ENCODE results near the gene PGA5.

DNA sequence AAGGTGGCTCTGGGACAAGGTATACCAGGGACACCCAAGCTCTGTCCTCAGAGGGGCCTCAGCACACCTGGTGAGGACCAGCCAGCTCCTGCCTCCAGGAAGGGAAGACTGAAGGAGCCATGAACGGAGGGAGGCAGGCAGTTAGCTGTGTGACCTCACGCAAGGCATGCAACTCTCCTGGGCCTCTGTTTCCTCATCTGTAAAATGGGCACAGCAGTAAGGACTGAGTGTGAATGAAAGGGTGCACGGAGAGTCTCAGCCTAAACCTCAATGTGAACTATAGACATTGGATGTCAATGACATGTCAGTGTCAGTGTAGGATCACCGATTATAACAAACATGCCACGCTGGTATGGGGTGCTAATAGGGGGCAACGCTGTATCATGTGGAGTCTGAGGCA, 18.4 kb downstream of the PGA5 start:
- TF ChIP-seq CTCF (IDR thresholded peaks at IDR 0.05): no peak
- no peak for TF ChIP-seq POLR2A (IDR thresholded peaks at IDR 0.05)
